ENCODE data around the gene MS4A15. TPM values are rescaled to one million over a fixed set of nuclear protein-coding genes. Genes with fewer than 3 reads are reported as not detected.

MS4A15 gene
- total and polyA plus RNA-seq, 10 of the 15 experiments (the other 5 are each of a cell fraction or from before 2014, with no cell fraction given) = 0.05 to 0.84 (median 0.45) TPM

- TF ChIP-seq CEBPZ (IDR thresholded peaks at IDR 0.05; ENCODE audit: low read depth, low read length) (no peak), MYB (IDR thresholded peaks at IDR 0.05; ENCODE audit: borderline replicate concordance, low read depth, low read length) (no peak), ELK1 (IDR thresholded peaks at IDR 0.05; ENCODE audit: low read depth, low read length) (no peak), HDGF (IDR thresholded peaks at IDR 0.05) (no peak; the same call in 1 of the 2 replicates), NFYA (IDR thresholded peaks at IDR 0.05; ENCODE audit: borderline replicate concordance, low read depth, low read length) (no peak), KLF5 (IDR thresholded peaks at IDR 0.05; ENCODE audit: partially characterized antibody) (no peak), PBX3 (IDR thresholded peaks at IDR 0.05; ENCODE audit: insufficient replicate concordance, low read depth, low read length) (no peak), SUPT20H (IDR thresholded peaks at IDR 0.05; ENCODE audit: borderline replicate concordance, control insufficient read depth, low read depth, low read length) (no peak), LARP7 (IDR thresholded peaks at IDR 0.05) (no peak), EZH2 (IDR thresholded peaks at IDR 0.05; ENCODE audit: borderline replicate concordance, control insufficient read depth, low read depth, low read length) (no peak), SP1 (IDR thresholded peaks at IDR 0.05; ENCODE audit: low read depth, low read length) (no peak), ZNF384 (IDR thresholded peaks at IDR 0.05; ENCODE audit: borderline replicate concordance, low read depth, low read length) (no peak), E4F1 (IDR thresholded peaks at IDR 0.05; ENCODE audit: borderline replicate concordance, partially characterized antibody) (no peak), POLR2AphosphoS2 (IDR thresholded peaks at IDR 0.05; ENCODE audit: low read depth, low read length) (no peak), IKZF1 (conservative IDR thresholded peaks at IDR 0.05) (peak; percentile 74), STAT1 (conservative IDR thresholded peaks at IDR 0.05) (0 out of 2 replicates have a peak, but pooled peaks have one; percentile 55), EED (IDR thresholded peaks at IDR 0.05; ENCODE audit: low read depth) (peak; percentile 85), CBFB (IDR thresholded peaks at IDR 0.05; ENCODE audit: low read depth) (peak; percentile 85; the same call in 1 of the 2 replicates)
Measured at GRCh38 chr11:60762851-60763691, 6.4 kb downstream of the MS4A15 start (continued).

Data from GM12878 (cell line).